SJSA1 (cell line): ENCODE results near the gene NUBP2. TPM values are rescaled to one million over a fixed set of nuclear protein-coding genes. Genes with fewer than 3 reads are reported as not detected.

ENCODE experiments used
- DNase-seq, 2 experiments: peaks; one replicate each; pipeline ENCODE4 v3.0.0-alpha.2; 2015 to 2020; ENCODE audit warnings: low spot score in 2 of 2, low read depth in 1 of 2
- H3K27ac ChIP-seq: fragments of 250-450 bp; sonication (Bioruptor Pico); 2 replicates; pipeline ENCODE4 v1.5.1; 2020; ENCODE audit warnings: mild to moderate bottlenecking, moderate library complexity
- H3K27me3 ChIP-seq: fragments of 250-450 bp; sonication (Bioruptor Pico); replicated peaks from 2 replicates; pipeline ENCODE4 v1.5.1; 2020; ENCODE audit warnings: mild to moderate bottlenecking, moderate library complexity
- H3K36me3 ChIP-seq: fragments of 250-450 bp; sonication (Bioruptor Pico); 2 replicates; pipeline ENCODE4 v1.5.1; 2020; ENCODE audit warnings: mild to moderate bottlenecking
- H3K4me1 ChIP-seq: fragments of 250-450 bp; sonication (Bioruptor Pico); replicated peaks from 2 replicates; pipeline ENCODE4 v1.6.1; 2021; ENCODE audit warnings: mild to moderate bottlenecking
- H3K4me3 ChIP-seq: fragments of 250-450 bp; sonication (Bioruptor Pico); 2 replicates; pipeline ENCODE4 v1.5.1; 2020; ENCODE audit warnings: mild to moderate bottlenecking
- H3K9me3 ChIP-seq: fragments of 250-450 bp; sonication (Bioruptor Pico); replicated peaks from 2 replicates; pipeline ENCODE4 v1.5.1; 2020; ENCODE audit warnings: mild to moderate bottlenecking
- total RNA-seq: library from RNA; depleted of rRNA; stranded (reverse); fragments of >200 nt; shearing (Covaris generic); gene quantifications from 2 replicates; pipeline ENCODE4 v1.2.3, GENCODE V29; 2014

Gene NUBP2
- total RNA-seq, 1 experiment from 2014 or later = 117 TPM

GRCh38 chr16:1808691-1809090 is 25.9 kb downstream of the NUBP2 start:
- H3K4me3 ChIP-seq = no peak overlapping the region
- no peak for DNase-seq
- H3K27ac ChIP-seq = no peak overlapping the region
- no peaks in the 10 kb centered on the region for H3K27me3 ChIP-seq
- no peaks in the 10 kb centered on the region for H3K9me3 ChIP-seq
- peaks cover 19% of the 10 kb centered on the region for H3K36me3 ChIP-seq
- H3K4me1 ChIP-seq = no peaks in the 10 kb centered on the region

GRCh38 chr16:1809281-1809801 is 26.6 kb downstream of the NUBP2 start:
- no peak overlapping the region for H3K4me3 ChIP-seq
- H3K9me3 ChIP-seq = no peaks in the 10 kb centered on the region
- no peak for DNase-seq
- no peak overlapping the region for H3K27ac ChIP-seq
- H3K4me1 ChIP-seq = no peaks in the 10 kb centered on the region
- no peaks in the 10 kb centered on the region for H3K27me3 ChIP-seq
- peaks cover 19% of the 10 kb centered on the region for H3K36me3 ChIP-seq

GRCh38 chr16:1810106-1810505 is 27.3 kb downstream of the NUBP2 start:
- no peak overlapping the region for H3K27ac ChIP-seq
- no peaks in the 10 kb centered on the region for H3K27me3 ChIP-seq
- H3K36me3 ChIP-seq = peaks cover 19% of the 10 kb centered on the region
- no peak overlapping the region for H3K4me3 ChIP-seq
- no peaks in the 10 kb centered on the region for H3K4me1 ChIP-seq
- no peak for DNase-seq
- H3K9me3 ChIP-seq = no peaks in the 10 kb centered on the region

- no peak overlapping the region for H3K4me3 ChIP-seq
- peaks cover 19% of the 10 kb centered on the region for H3K36me3 ChIP-seq
- no peaks in the 10 kb centered on the region for H3K4me1 ChIP-seq
- no peaks in the 10 kb centered on the region for H3K27me3 ChIP-seq
- DNase-seq = no peak
- no peaks in the 10 kb centered on the region for H3K9me3 ChIP-seq
- no peak overlapping the region for H3K27ac ChIP-seq
These were observed 27.8 kb downstream of the NUBP2 start for GRCh38 chr16:1810536-1810935.

GRCh38 chr16:1812732-1813163 is 30.0 kb downstream of the NUBP2 start:
- Histone ChIP-seq H3K27me3 (no peaks in the 10 kb centered on the region), H3K36me3 (peaks cover 23% of the 10 kb centered on the region), H3K9me3 (no peaks in the 10 kb centered on the region), H3K27ac (no peak overlapping the region), H3K4me1 (no peaks in the 10 kb centered on the region), H3K4me3 (no peak overlapping the region)
- peak in 1 of 2 experiments; percentile 61 for DNase-seq

GRCh38 chr16:1815461-1815860 is 32.7 kb downstream of the NUBP2 start:
- no peak for DNase-seq
- Histone ChIP-seq H3K9me3 (no peaks in the 10 kb centered on the region), H3K4me3 (no peak overlapping the region), H3K27me3 (no peaks in the 10 kb centered on the region), H3K4me1 (no peaks in the 10 kb centered on the region), H3K36me3 (peaks cover 5% of the 10 kb centered on the region), H3K27ac (no peak overlapping the region)

- H3K4me3 ChIP-seq = no peak overlapping the region
- no peaks in the 10 kb centered on the region for H3K9me3 ChIP-seq
- H3K4me1 ChIP-seq = no peaks in the 10 kb centered on the region
- DNase-seq = no peak
- H3K27me3 ChIP-seq = no peaks in the 10 kb centered on the region
- H3K27ac ChIP-seq = no peak overlapping the region
- peaks cover 5% of the 10 kb centered on the region for H3K36me3 ChIP-seq
These were observed 33.9 kb downstream of the NUBP2 start for GRCh38 chr16:1816396-1817275.

GRCh38 chr16:1817276-1817589 is 34.5 kb downstream of the NUBP2 start:
- H3K27ac ChIP-seq = no peak overlapping the region
- no peaks in the 10 kb centered on the region for H3K27me3 ChIP-seq
- no peak overlapping the region for H3K4me3 ChIP-seq
- no peaks in the 10 kb centered on the region for H3K9me3 ChIP-seq
- peaks cover 5% of the 10 kb centered on the region for H3K36me3 ChIP-seq
- no peaks in the 10 kb centered on the region for H3K4me1 ChIP-seq
- no peak for DNase-seq

- DNase-seq = no peak
- H3K36me3 ChIP-seq = peaks cover 5% of the 10 kb centered on the region
- no peaks in the 10 kb centered on the region for H3K27me3 ChIP-seq
- H3K4me3 ChIP-seq = no peak overlapping the region
- no peaks in the 10 kb centered on the region for H3K4me1 ChIP-seq
- no peaks in the 10 kb centered on the region for H3K9me3 ChIP-seq
- H3K27ac ChIP-seq = no peak overlapping the region
These were observed 35.0 kb downstream of the NUBP2 start for GRCh38 chr16:1817716-1818115.

GRCh38 chr16:1818204-1818872 is 35.6 kb downstream of the NUBP2 start:
- DNase-seq = no peak
- no peak overlapping the region for H3K27ac ChIP-seq
- H3K36me3 ChIP-seq = peaks cover 5% of the 10 kb centered on the region
- H3K9me3 ChIP-seq = no peaks in the 10 kb centered on the region
- no peak overlapping the region for H3K4me3 ChIP-seq
- H3K4me1 ChIP-seq = no peaks in the 10 kb centered on the region
- H3K27me3 ChIP-seq = no peaks in the 10 kb centered on the region

- no peak overlapping the region for H3K27ac ChIP-seq
- no peak overlapping the region for H3K4me3 ChIP-seq
- no peaks in the 10 kb centered on the region for H3K4me1 ChIP-seq
- H3K9me3 ChIP-seq = no peaks in the 10 kb centered on the region
- H3K36me3 ChIP-seq = peaks cover 5% of the 10 kb centered on the region
- DNase-seq = no peak
- no peaks in the 10 kb centered on the region for H3K27me3 ChIP-seq
These were observed 36.2 kb downstream of the NUBP2 start for GRCh38 chr16:1818873-1819525.

- no peaks in the 10 kb centered on the region for H3K27me3 ChIP-seq
- no peaks in the 10 kb centered on the region for H3K4me1 ChIP-seq
- H3K36me3 ChIP-seq = peaks cover 5% of the 10 kb centered on the region
- DNase-seq = no peak
- no peak overlapping the region for H3K4me3 ChIP-seq
- H3K9me3 ChIP-seq = no peaks in the 10 kb centered on the region
- H3K27ac ChIP-seq = no peak overlapping the region
These were observed 36.9 kb downstream of the NUBP2 start for GRCh38 chr16:1819611-1820010.

- Histone ChIP-seq H3K27me3 (no peaks in the 10 kb centered on the region), H3K36me3 (peaks cover 5% of the 10 kb centered on the region), H3K9me3 (no peaks in the 10 kb centered on the region), H3K27ac (no peak overlapping the region), H3K4me1 (no peaks in the 10 kb centered on the region; the same call in 1 of the 2 replicates), H3K4me3 (no peak overlapping the region)
- no peak for DNase-seq
These were observed 37.6 kb downstream of the NUBP2 start for GRCh38 chr16:1820096-1820945.
